GM12878 (cell line): ENCODE results near the gene POU2F1. TPM values are rescaled to one million over a fixed set of nuclear protein-coding genes. Genes with fewer than 3 reads are reported as not detected.

Experiments used
- ATAC-seq: fragments of 200-7000 bp; cut with Tn5 transposase; 3 replicates; pipeline ENCODE4 v1.9.1; 2020; ENCODE audit warnings: mild to moderate bottlenecking, moderate library complexity
- BruUV-seq: library from RNA; stranded (reverse); fragments of 400-500 nt; replicated peaks from 2 replicates; lab custom pipeline; 2021; lab: Mats Ljungman, UMichigan
- CTCF ChIA-PET: fragments of 300-600 bp; sonication (Branson Sonifier 250); formaldehyde crosslinking; extraction: SDS; loops from one replicate; lab custom pipeline; 2021; ENCODE audit warnings: inconsistent platforms; lab: Yijun Ruan, JAX
- POLR2A ChIA-PET: fragments of 350-600 bp; formaldehyde crosslinking; extraction: SDS; loops from one replicate; lab custom pipeline; 2021; ENCODE audit warnings: inconsistent platforms; lab: Charles Lee
- RAD21 ChIA-PET: fragments of 300-600 bp; sonication (Branson Sonifier 250); formaldehyde crosslinking; loops from one replicate; lab custom pipeline; 2023; ENCODE audit warnings: antibody characterized with exemption; ENCODE audit not compliant: unreplicated experiment; lab: Charles Lee
- SMC1A ChIA-PET: fragments of 300-600 bp; sonication (Branson Sonifier 250); formaldehyde crosslinking; loops from one replicate; lab custom pipeline; 2023; ENCODE audit not compliant: unreplicated experiment, uncharacterized antibody; lab: Charles Lee
- DNase-seq: peaks from one replicate; pipeline ENCODE4 v3.0.0-alpha.2; 2011; ENCODE audit warnings: low read depth, low spot score
- FAIRE-seq: peaks from 3 replicates; lab custom pipeline; 2011; peaks lifted over from hg19 to GRCh38; lab: Jason Lieb, UNC
- H2AFZ ChIP-seq: 2 replicates; pipeline ENCODE4 v1.6.0; 2011; ENCODE audit warnings: low read depth, low read length, control low read depth; ENCODE audit not compliant: control insufficient read depth
- H3K27ac ChIP-seq: 2 replicates; pipeline ENCODE4 v1.5.1; 2011; ENCODE audit warnings: control low read depth; ENCODE audit not compliant: control insufficient read depth, insufficient read depth
- H3K27me3 ChIP-seq, 2 experiments: replicated peaks in 1 of 2; 2 replicates each; pipeline versions ENCODE4 v1.6.0 to v1.6.1; 2011; ENCODE audit warnings: low read length in 1 of 2; ENCODE audit not compliant: control insufficient read depth in 2 of 2, insufficient read depth in 2 of 2
- H3K36me3 ChIP-seq, 2 experiments: 2 replicates each; pipeline ENCODE4 v1.5.1; 2011; ENCODE audit warnings: low read length in 1 of 2; ENCODE audit not compliant: control insufficient read depth in 2 of 2, insufficient read depth in 2 of 2
- H3K4me1 ChIP-seq: 2 replicates; pipeline ENCODE4 v1.6.1; 2011; ENCODE audit warnings: mild to moderate bottlenecking, low read length, moderate library complexity, mixed read lengths; ENCODE audit not compliant: control insufficient read depth, insufficient read depth
- H3K4me2 ChIP-seq: 2 replicates; pipeline ENCODE4 v1.6.0; 2011; ENCODE audit warnings: control low read depth; ENCODE audit not compliant: control insufficient read depth, insufficient read depth
- H3K4me3 ChIP-seq: fragments of 200-600 bp; sonication (generic); 2 replicates; pipeline ENCODE4 v1.5.1; 2016
- H3K79me2 ChIP-seq: 2 replicates; pipeline ENCODE4 v1.6.0; 2011; ENCODE audit warnings: low read length; ENCODE audit not compliant: control insufficient read depth, insufficient read depth
- H3K9ac ChIP-seq: 2 replicates; pipeline ENCODE4 v1.8.0; 2011; ENCODE audit warnings: low read length, control low read depth, mixed read lengths; ENCODE audit not compliant: control insufficient read depth, insufficient read depth
- H3K9me3 ChIP-seq: replicated peaks from 3 replicates; pipeline ENCODE4 v1.5.1; 2011; ENCODE audit warnings: mild to moderate bottlenecking, low read length; ENCODE audit not compliant: control insufficient read depth, insufficient read depth
- H4K20me1 ChIP-seq: 2 replicates; pipeline ENCODE4 v1.6.0; 2011; ENCODE audit not compliant: control insufficient read depth, insufficient read depth
- JUND ChIP-seq: IDR thresholded peaks from 2 replicates; pipeline ENCODE4 v1.6.1; 2012; ENCODE audit warnings: low read depth, mild to moderate bottlenecking, low read length, improper control_type of control experiment, moderate library complexity
- NR2C2 ChIP-seq: IDR thresholded peaks from 2 replicates; pipeline ENCODE4 v1.6.1; 2011; ENCODE audit warnings: borderline replicate concordance, low read depth; ENCODE audit not compliant: control insufficient read depth, insufficient read length
- RELB ChIP-seq: fragments of 450-650 bp; IDR thresholded peaks from 2 replicates; pipeline ENCODE4 v1.6.1; 2017; ENCODE audit warnings: low read depth, mild to moderate bottlenecking, moderate library complexity
- USF1 ChIP-seq: IDR thresholded peaks from 2 replicates; pipeline ENCODE4 v1.6.1; 2011; ENCODE audit warnings: borderline replicate concordance, low read depth, mild to moderate bottlenecking, moderate library complexity, mixed read lengths, low read length; ENCODE audit not compliant: insufficient read depth; ENCODE audit errors: extremely low read length
- ZNF217 ChIP-seq: fragments of 450-650 bp; IDR thresholded peaks from 2 replicates; pipeline ENCODE4 v1.6.1; 2017; ENCODE audit warnings: antibody characterized with exemption, mild to moderate bottlenecking
- ZNF274 ChIP-seq: IDR thresholded peaks from one replicate; pipeline ENCODE4 v1.8.0; 2011; ENCODE audit not compliant: insufficient read length, insufficient read depth
- ZNF592 ChIP-seq: fragments of 450-650 bp; IDR thresholded peaks from 2 replicates; pipeline ENCODE4 v1.6.1; 2017; ENCODE audit warnings: mild to moderate bottlenecking, moderate library complexity
- WGBS: methylation state at CpG from one replicate; pipeline ENCODE4 v1.1.6; 2016; ENCODE audit warnings: low lambda C conversion rate; ENCODE audit not compliant: insufficient replicate concordance, insufficient coverage; ENCODE audit errors: missing lambda C conversion rate; 5-methylcytosine and 5-hydroxymethylcytosine counted together
- in situ Hi-C: fragments of 300-500 bp; cut with MboI; formaldehyde crosslinking; loops from 9 replicates; pipeline ENCODE4 v1.14.3; 2018; ENCODE audit warnings: mixed read lengths
- intact Hi-C: fragments of 100-400 bp; cut with micrococcal nuclease; formaldehyde crosslinking; loops from one replicate; pipeline ENCODE4 v1.14.2; 2022; ENCODE audit not compliant: unreplicated experiment
- polyA plus RNA-seq, 11 experiments: library from polyadenylated mRNA; depleted of rRNA in 4 of 11; unstranded in 6 of 11; stranded (reverse) in 5 of 11; fragments of >200 nt; fragmentation: Nextera tagmentation in 4 of 11; fragmentation: Illumina TruSeq in 1 of 11; extraction: Ambion mirVana in 4 of 11; extraction: Trizol in 1 of 11; gene quantifications; 1 replicate in 1 of 11; 2 replicates in 10 of 11; pipeline versions ENCODE4 v1.2.1 to v1.2.3, GENCODE V29; 2011 to 2016; ENCODE audit warnings: inconsistent platforms in 2 of 11, missing spikeins in 2 of 11, low read depth in 1 of 11
- total RNA-seq, 4 experiments: library from RNA; depleted of rRNA in 3 of 4; stranded (reverse); fragments of >200 nt in 3 of 4; fragmentation: Illumina TruSeq in 1 of 4; extraction: Trizol in 1 of 4; gene quantifications; 2 replicates each; pipeline versions ENCODE4 v1.2.1 to v1.2.3, GENCODE V29; 2013 to 2021

POU2F1 gene
- total and polyA plus RNA-seq, 10 of the 15 experiments (the other 5 are each of a cell fraction or from before 2014, with no cell fraction given) = 2.5 to 21.7 (median 12.5) TPM

- ATAC-seq (no peak), FAIRE-seq (no peak), DNase-seq (no peak)
- Histone ChIP-seq H4K20me1 (no peaks in the 10 kb centered on the region), H3K27ac (no peak overlapping the region), H3K27me3 (no peaks in the 10 kb centered on the region), H3K36me3 (no peaks in the 10 kb centered on the region), H3K9ac (no peak overlapping the region), H3K9me3 (no peaks in the 10 kb centered on the region; the same call in 2 of the 3 replicates), H3K79me2 (no peaks in the 10 kb centered on the region), H3K4me2 (no peak overlapping the region), H2AFZ (no peak overlapping the region), H3K4me3 (no peak overlapping the region), H3K4me1 (no peaks in the 10 kb centered on the region)
- RAD21 ChIA-PET = no interaction called here
- CTCF ChIA-PET = no interaction called here
- no TSS peak for BruUV-seq
- in situ Hi-C loops = no loop called here
- 0% methylated on average over 2 of the region's 2 CpGs for WGBS
- POLR2A ChIA-PET = interaction anchor here (0.6 kb wide), 1 partner anchor 17 kb away, joined by 3 read pairs; no protein-coding TSS in a partner anchor
- TF ChIP-seq ZNF274 (no peak), ZNF592 (no peak), JUND (no peak), RELB (no peak), ZNF217 (no peak), USF1 (no peak), NR2C2 (no peak)
- intact Hi-C loops = no loop called here
- SMC1A ChIA-PET = no interaction called here
These were observed 33.9 kb upstream of the POU2F1 start for GRCh38 chr1:167186771-167187170.
